Pancreas (tissue), 10 donors: Measurements from ENCODE around the gene HDAC10. TPM values are rescaled to one million over a fixed set of nuclear protein-coding genes. Genes with fewer than 3 reads are reported as not detected.
A peak's percentile ranks its signal among the peaks of the same experiment; 100 is the strongest.

Source experiments
- ATAC-seq, 4 donors: fragments of 200-7000 bp; cut with Tn5 transposase; one replicate each; pipeline versions ENCODE4 v1.8.0 to v1.9.1; 2020; ENCODE audit warnings: mild to moderate bottlenecking in 4 of 4, moderate library complexity in 4 of 4
- DNase-seq, 6 donors: peaks; one replicate each; pipeline ENCODE4 v3.0.0-alpha.2; 2020
- FAIRE-seq: peaks from 2 replicates; lab custom pipeline; 2012; peaks lifted over from hg19 to GRCh38; lab: Jason Lieb, UNC
- H3K27ac ChIP-seq, 4 donors: fragments of 200-600 bp; sonication (generic); 1 replicate in 3 of 4; 2 replicates in 1 of 4; pipeline versions ENCODE4 v1.5.0 to v1.8.0; 2020
- H3K27me3 ChIP-seq, 4 donors: fragments of 200-600 bp; one replicate each; pipeline ENCODE4 v1.8.0; 2021
- H3K36me3 ChIP-seq, 3 donors: fragments of 200-600 bp; sonication (generic) in 1 of 3; one replicate each; pipeline versions ENCODE4 v1.5.0 to v1.8.0; 2020 to 2021
- H3K4me1 ChIP-seq, 3 donors: fragments of 200-600 bp; one replicate each; pipeline ENCODE4 v1.8.0; 2021
- H3K4me3 ChIP-seq, 4 donors: fragments of 200-600 bp; sonication (generic) in 2 of 4; one replicate each; pipeline versions ENCODE4 v1.5.0 to v1.8.0; 2020 to 2021
- H3K9me3 ChIP-seq, 4 donors: fragments of 200-600 bp; one replicate each; pipeline ENCODE4 v1.8.0; 2021
- WGBS, 2 donors: extraction: QIAGEN DNeasy Blood & Tissue Kit; methylation state at CpG; one replicate each; pipeline ENCODE4 v1.1.7; 2013; 5-methylcytosine and 5-hydroxymethylcytosine counted together
- intact Hi-C, 3 donors: fragments of 100-400 bp; cut with DNase I; formaldehyde crosslinking; loops; one replicate each; pipeline versions ENCODE4 v1.11.1 to v1.14.2; 2022
- polyA plus RNA-seq, 2 donors: library from polyadenylated mRNA; stranded (reverse); fragments of 200-250 nt; gene quantifications; one replicate each; pipeline ENCODE4 v1.2.3, GENCODE V29; 2013
- total RNA-seq, 6 donors: library from RNA; stranded (reverse); fragmentation: NEBNext Ultra II Directional in 4 of 6; extraction: Animal tissue kit (Norgen Biotek cat#: 25700) in 4 of 6; gene quantifications; one replicate each; pipeline versions ENCODE4 v1.2.1 to v1.2.4, GENCODE V29; 2021 to 2023
- TF ChIP-seq, protein P1 (sequence below), 4 donors: fragments of 200-600 bp; sonication (generic) in 3 of 4; IDR thresholded peaks; one replicate each; pipeline versions ENCODE4 v1.5.0 to v1.8.0; 2021; ENCODE audit warnings: antibody characterized with exemption in 4 of 4
- donor health status: healthy with polysubstance abuse.
- donor health status: DM: no; HTN: no; CAD: no; lungs with moderate emphysema.
- donor health status: DM: no; HTN: no; CAD: no.
- donor health status: control.
- donor health status: control.
- donor health status: Bipolar disorder and iron deficiency.
- donor health status: DM: yes; HTN: yes; CAD: no.
- donor health status: DM: no; HTN: no; CAD: no.
- donor health status: DM: no; HTN: no; CAD: no.
- donor health status: DM: yes; HTN: yes; CAD: no.

HDAC10 gene
- total and polyA plus RNA-seq, 8 donors = 17.0 to 78.3 (median 21.8) TPM

DNA sequence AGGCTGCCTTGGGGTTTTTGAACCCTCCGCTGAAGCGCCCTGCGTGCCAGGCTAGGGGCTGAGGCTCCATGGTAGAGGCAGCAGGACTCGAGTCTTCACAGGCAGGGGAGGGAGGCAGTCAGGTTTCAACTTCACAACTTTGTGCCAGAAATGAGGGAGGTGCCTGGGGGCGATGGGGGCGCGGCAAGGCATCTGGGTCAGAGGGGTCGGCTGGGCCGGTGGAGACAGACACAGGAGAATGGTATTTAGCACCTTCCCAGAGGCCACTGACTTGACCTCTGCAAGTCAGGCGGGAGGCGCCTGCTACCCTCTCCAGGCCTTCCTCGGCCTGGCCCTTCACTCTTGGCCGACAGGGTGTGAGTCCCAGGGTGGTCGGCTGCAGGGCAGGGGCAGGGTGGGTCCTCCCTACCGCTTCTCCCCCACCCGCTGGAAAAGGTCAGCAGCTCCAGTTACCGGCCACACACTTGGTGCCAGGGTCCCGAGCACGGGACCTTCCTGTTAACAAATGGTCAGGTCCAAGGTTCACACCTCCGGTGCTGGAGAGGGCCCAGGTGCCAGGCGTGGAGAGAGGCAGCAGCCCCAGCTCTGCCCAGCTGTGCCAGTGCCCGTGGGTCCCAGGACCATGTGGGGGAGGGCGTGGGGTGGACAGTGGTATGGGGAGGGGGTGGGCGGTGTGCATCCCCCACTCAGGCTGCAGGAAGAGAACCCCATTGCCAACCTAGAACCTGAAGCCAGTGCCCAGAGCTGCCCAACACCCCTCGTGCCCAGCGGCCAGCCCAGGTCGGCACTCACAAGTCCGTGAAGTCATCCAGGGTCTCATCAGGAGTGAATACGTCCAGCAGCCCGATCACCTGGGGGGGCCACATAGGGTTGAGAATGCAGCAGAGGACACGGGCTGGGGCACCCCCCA is 6.6 kb upstream of the HDAC10 start:
- Histone ChIP-seq H3K27me3 (no peaks in the 10 kb centered on the region), H3K4me1 (no peaks in the 10 kb centered on the region), H3K9me3 (no peaks in the 10 kb centered on the region), H3K27ac (no peak overlapping the region), H3K4me3 (no peak overlapping the region), H3K36me3 (no peaks in the 10 kb centered on the region)
- no peak for FAIRE-seq
- peak in 3 of 4 donors; percentile 5 to 49 (median 41) for ATAC-seq
- intact Hi-C loops = loop anchor here in 1 of 3 donors (5.0 kb wide), 1 partner anchor 80 kb away; no protein-coding TSS in a partner anchor
- TF ChIP-seq, protein P1, sequence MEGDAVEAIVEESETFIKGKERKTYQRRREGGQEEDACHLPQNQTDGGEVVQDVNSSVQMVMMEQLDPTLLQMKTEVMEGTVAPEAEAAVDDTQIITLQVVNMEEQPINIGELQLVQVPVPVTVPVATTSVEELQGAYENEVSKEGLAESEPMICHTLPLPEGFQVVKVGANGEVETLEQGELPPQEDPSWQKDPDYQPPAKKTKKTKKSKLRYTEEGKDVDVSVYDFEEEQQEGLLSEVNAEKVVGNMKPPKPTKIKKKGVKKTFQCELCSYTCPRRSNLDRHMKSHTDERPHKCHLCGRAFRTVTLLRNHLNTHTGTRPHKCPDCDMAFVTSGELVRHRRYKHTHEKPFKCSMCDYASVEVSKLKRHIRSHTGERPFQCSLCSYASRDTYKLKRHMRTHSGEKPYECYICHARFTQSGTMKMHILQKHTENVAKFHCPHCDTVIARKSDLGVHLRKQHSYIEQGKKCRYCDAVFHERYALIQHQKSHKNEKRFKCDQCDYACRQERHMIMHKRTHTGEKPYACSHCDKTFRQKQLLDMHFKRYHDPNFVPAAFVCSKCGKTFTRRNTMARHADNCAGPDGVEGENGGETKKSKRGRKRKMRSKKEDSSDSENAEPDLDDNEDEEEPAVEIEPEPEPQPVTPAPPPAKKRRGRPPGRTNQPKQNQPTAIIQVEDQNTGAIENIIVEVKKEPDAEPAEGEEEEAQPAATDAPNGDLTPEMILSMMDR (IDR thresholded peaks at IDR 0.05) = no peak
- DNase-seq = peak in 1 of 6 donors; percentile 55
- WGBS, 2 donors = 49 to 54% methylated on average over 28 to 31 of the region's 31 CpGs

DNA sequence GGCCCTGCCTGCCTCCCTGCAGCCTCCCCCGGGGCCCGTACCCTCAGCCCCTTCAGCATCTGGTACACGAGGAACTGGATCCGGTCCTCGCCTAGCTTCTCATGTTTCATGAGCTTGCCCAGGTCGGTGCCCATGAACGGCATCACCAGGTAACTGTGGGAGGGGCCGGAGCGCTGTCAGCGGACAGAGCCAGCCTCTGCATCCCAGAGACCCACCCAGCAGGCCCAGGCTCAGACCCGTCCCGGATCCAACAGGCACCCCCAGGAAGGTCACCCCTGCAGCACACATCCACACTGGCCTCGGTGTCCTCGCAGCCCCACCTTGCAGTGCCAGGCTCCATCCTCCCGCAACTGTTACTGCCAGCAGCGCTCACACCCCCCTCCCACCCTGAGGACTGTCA is 6.0 kb upstream of the HDAC10 start:
- H3K4me1 ChIP-seq = no peaks in the 10 kb centered on the region
- DNase-seq (no peak), ATAC-seq (no peak), FAIRE-seq (no peak)
- intact Hi-C loops = loop anchor here in 1 of 3 donors (5.0 kb wide), 1 partner anchor 80 kb away; no protein-coding TSS in a partner anchor
- H3K27me3 ChIP-seq = no peaks in the 10 kb centered on the region
- H3K36me3 ChIP-seq = no peaks in the 10 kb centered on the region
- no peaks in the 10 kb centered on the region for H3K9me3 ChIP-seq
- TF ChIP-seq, protein P1 (IDR thresholded peaks at IDR 0.05) = no peak
- WGBS, 2 donors = 70 to 71% methylated on average over 16 of the region's 16 CpGs
- no peak overlapping the region for H3K4me3 ChIP-seq
- no peak overlapping the region for H3K27ac ChIP-seq

DNA sequence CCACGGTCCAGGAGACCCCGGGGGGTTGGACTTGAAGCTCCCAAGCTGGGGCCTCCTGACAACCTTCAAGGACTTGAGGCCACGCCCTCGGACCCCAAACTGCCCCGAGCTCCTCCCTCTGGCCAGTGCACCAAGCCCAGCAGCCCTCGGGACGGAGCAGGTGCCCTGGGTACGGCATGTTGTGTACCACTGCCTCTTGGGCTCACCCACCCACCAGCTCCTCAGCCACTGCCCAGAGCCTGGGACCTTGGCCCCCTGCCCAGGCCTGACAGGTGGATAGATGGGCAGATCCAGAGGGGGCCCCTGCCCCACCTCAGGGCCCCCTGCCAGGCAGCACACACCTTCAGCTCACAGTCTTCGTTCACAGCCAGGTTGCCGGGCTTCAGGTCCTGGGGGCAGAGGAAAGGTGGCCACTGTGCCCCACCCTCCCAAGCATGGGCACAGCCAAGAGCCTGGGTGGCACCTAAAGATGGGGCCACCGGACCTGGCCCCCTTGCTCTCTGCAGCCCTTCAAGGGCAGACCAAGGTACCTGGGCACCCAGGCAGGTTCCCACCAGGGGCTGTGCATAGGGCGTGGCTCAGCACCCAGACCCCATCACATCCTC is 5.3 kb upstream of the HDAC10 start:
- TF ChIP-seq, protein P1 (IDR thresholded peaks at IDR 0.05) = no peak
- ATAC-seq = no peak
- peak in 1 of 6 donors; percentile 61 for DNase-seq
- WGBS, 2 donors = 52 to 65% methylated on average over 12 of the region's 12 CpGs
- Histone ChIP-seq H3K4me3 (no peak overlapping the region), H3K4me1 (no peaks in the 10 kb centered on the region), H3K27ac (no peak overlapping the region), H3K27me3 (no peaks in the 10 kb centered on the region), H3K9me3 (no peaks in the 10 kb centered on the region), H3K36me3 (no peaks in the 10 kb centered on the region)
- no peak for FAIRE-seq
- intact Hi-C loops = loop anchor here in 1 of 3 donors (5.0 kb wide), 1 partner anchor 81 kb away; no protein-coding TSS in a partner anchor

DNA sequence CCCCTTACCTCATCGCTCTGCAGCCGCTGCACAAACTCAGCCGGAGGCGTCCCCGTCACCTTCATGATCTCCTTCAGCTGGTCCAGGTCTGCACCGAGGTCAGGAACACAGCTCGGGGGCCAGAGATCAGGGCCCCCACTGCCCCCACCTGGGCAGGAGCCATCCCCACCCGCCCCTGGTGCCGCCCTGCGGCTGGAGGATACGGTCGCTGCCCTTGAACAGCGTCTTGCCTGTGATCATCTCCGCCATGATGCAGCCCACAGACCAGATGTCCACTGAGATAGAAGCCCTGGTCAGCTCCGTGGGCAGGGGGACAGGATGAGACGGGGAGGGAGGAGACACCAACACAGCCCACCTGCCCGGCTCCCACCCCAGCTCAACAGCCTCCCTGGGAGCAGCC is 4.5 kb upstream of the HDAC10 start:
- Histone ChIP-seq H3K9me3 (no peaks in the 10 kb centered on the region), H3K4me1 (peaks cover 0 to under 1% (median 0%) of the 10 kb centered on the region in 3 donors), H3K27ac (no peak overlapping the region), H3K36me3 (no peaks in the 10 kb centered on the region), H3K27me3 (no peaks in the 10 kb centered on the region), H3K4me3 (no peak overlapping the region)
- no peak for FAIRE-seq
- WGBS, 2 donors = 76 to 89% methylated on average over 17 of the region's 17 CpGs
- intact Hi-C loops = loop anchor here in 1 of 3 donors (5.0 kb wide), 1 partner anchor 82 kb away; no protein-coding TSS in a partner anchor
- ATAC-seq = no peak
- DNase-seq = no peak
- TF ChIP-seq, protein P1 (IDR thresholded peaks at IDR 0.05) = no peak
